Endothelial cell of umbilical vein (primary cell): ENCODE data around the gene PDLIM1. TPM values are rescaled to one million over a fixed set of nuclear protein-coding genes. Genes with fewer than 3 reads are reported as not detected.

Experiments used
- BruUV-seq: library from RNA; stranded (reverse); fragments of 400-500 nt; replicated peaks from 2 replicates; lab custom pipeline; 2021; lab: Mats Ljungman, UMichigan
- CTCF ChIA-PET: fragments of 300-600, 350-600 bp; sonication (Branson Sonifier 250); formaldehyde crosslinking; loops from one replicate; lab custom pipeline; 2021; ENCODE audit warnings: antibody characterized with exemption, inconsistent platforms; lab: Charles Lee
- POLR2A ChIA-PET: fragments of 300-600, 350-600 bp; sonication (Branson Sonifier 250); formaldehyde crosslinking; loops from one replicate; lab custom pipeline; 2021; ENCODE audit warnings: antibody characterized with exemption, inconsistent platforms; lab: Charles Lee
- DNase-seq: peaks from one replicate; pipeline ENCODE4 v3.0.0-alpha.2; 2011; ENCODE audit warnings: low read depth, low spot score
- FAIRE-seq: peaks from 2 replicates; lab custom pipeline; 2011; peaks lifted over from hg19 to GRCh38; lab: Jason Lieb, UNC
- H2AFZ ChIP-seq: 2 replicates; pipeline ENCODE4 v1.6.0; 2012; ENCODE audit warnings: low read depth, low read length, control low read depth, inconsistent platforms
- H3K27ac ChIP-seq: 2 replicates; pipeline ENCODE4 v1.5.1; 2011; ENCODE audit warnings: low read depth, mild to moderate bottlenecking, control low read depth, low read length, moderate library complexity; ENCODE audit not compliant: insufficient read depth
- H3K27me3 ChIP-seq, 2 experiments: 2 replicates each; pipeline versions ENCODE4 v1.6.0 to v1.6.1; 2011; ENCODE audit warnings: low read length in 2 of 2, mixed read lengths in 1 of 2; ENCODE audit not compliant: control insufficient read depth in 2 of 2, insufficient read depth in 2 of 2
- H3K36me3 ChIP-seq, 2 experiments: 2 replicates in 1 of 2; 3 replicates in 1 of 2; pipeline ENCODE4 v1.5.1; 2011; ENCODE audit warnings: low read length in 2 of 2, mild to moderate bottlenecking in 1 of 2, moderate library complexity in 1 of 2; ENCODE audit not compliant: control insufficient read depth in 2 of 2, insufficient read depth in 2 of 2; ENCODE audit errors: extremely low read depth in 1 of 2
- H3K4me1 ChIP-seq: 3 replicates; pipeline ENCODE4 v1.5.1; 2011; ENCODE audit warnings: mild to moderate bottlenecking, low read length; ENCODE audit not compliant: control insufficient read depth, insufficient read depth; ENCODE audit errors: extremely low read depth
- H3K4me2 ChIP-seq: 2 replicates; pipeline ENCODE4 v1.6.1; 2011; ENCODE audit warnings: low read length, control low read depth, mixed read lengths; ENCODE audit not compliant: insufficient read depth
- H3K4me3 ChIP-seq, 3 experiments: fragments of 200-600 bp in 1 of 3; sonication (generic), shearing (Covaris generic) in 1 of 3; replicated peaks in 1 of 3; 2 replicates each; pipeline ENCODE4 v1.5.1; 2011 to 2016; ENCODE audit warnings: control low read depth in 3 of 3, low read length in 3 of 3, mild to moderate bottlenecking in 2 of 3, inconsistent platforms in 1 of 3, low read depth in 1 of 3, moderate library complexity in 1 of 3; ENCODE audit not compliant: insufficient read depth in 1 of 3
- H3K79me2 ChIP-seq: 2 replicates; pipeline ENCODE4 v1.6.0; 2012; ENCODE audit warnings: low read length, inconsistent platforms; ENCODE audit not compliant: control insufficient read depth, insufficient read depth
- H3K9ac ChIP-seq: replicated peaks from 2 replicates; pipeline ENCODE3; 2011; ENCODE audit warnings: low read length, control low read depth; ENCODE audit not compliant: insufficient read depth; ENCODE audit errors: extremely low read depth
- H3K9me1 ChIP-seq: replicated peaks from 3 replicates; pipeline ENCODE4 v1.6.0; 2011; ENCODE audit warnings: mild to moderate bottlenecking, low read length; ENCODE audit not compliant: control insufficient read depth, insufficient read depth; ENCODE audit errors: extremely low read depth
- H3K9me3 ChIP-seq: replicated peaks from 2 replicates; pipeline ENCODE4 v1.5.1; 2012; ENCODE audit warnings: low read length, inconsistent platforms; ENCODE audit not compliant: control insufficient read depth, insufficient read depth
- H4K20me1 ChIP-seq: replicated peaks from 2 replicates; pipeline ENCODE3; 2011; ENCODE audit warnings: mild to moderate bottlenecking, low read length; ENCODE audit not compliant: control insufficient read depth, insufficient read depth; ENCODE audit errors: extremely low read depth
- CTCF ChIP-seq, 2 donors: IDR thresholded peaks; 1 replicate in 1 of 2; 2 replicates in 1 of 2; pipeline ENCODE4 v1.5.1; 2011; ENCODE audit warnings: low read length in 2 of 2, mild to moderate bottlenecking in 2 of 2, moderate library complexity in 2 of 2, control low read depth in 1 of 2, inconsistent platforms in 1 of 2, low read depth in 1 of 2; ENCODE audit not compliant: insufficient read depth in 1 of 2; ENCODE audit errors: extremely low read depth in 1 of 2
- EZH2 ChIP-seq: IDR thresholded peaks from 2 replicates; pipeline ENCODE4 v1.6.1; 2012; ENCODE audit warnings: borderline replicate concordance, low read depth, mild to moderate bottlenecking, moderate library complexity, low read length, inconsistent platforms; ENCODE audit not compliant: severe bottlenecking
- FOS ChIP-seq: IDR thresholded peaks from 2 replicates; pipeline ENCODE4 v1.6.1; 2011; ENCODE audit warnings: mild to moderate bottlenecking, low read length, moderate library complexity, borderline replicate concordance; ENCODE audit not compliant: insufficient read depth
- GATA2 ChIP-seq: IDR thresholded peaks from 2 replicates; pipeline ENCODE4 v1.7.0; 2011; ENCODE audit warnings: low read depth, mild to moderate bottlenecking, moderate library complexity, mixed read lengths, low read length; ENCODE audit not compliant: insufficient read length, insufficient read depth
- JUN ChIP-seq: IDR thresholded peaks from 2 replicates; pipeline ENCODE4 v1.6.1; 2011; ENCODE audit warnings: borderline replicate concordance, low read depth; ENCODE audit not compliant: insufficient read length, insufficient read depth
- MAX ChIP-seq: IDR thresholded peaks from 2 replicates; pipeline ENCODE4 v1.6.1; 2011; ENCODE audit not compliant: insufficient read depth, insufficient read length
- MYC ChIP-seq: IDR thresholded peaks from one replicate; pipeline ENCODE4 v1.6.1; 2011; ENCODE audit warnings: mild to moderate bottlenecking, low read depth, low read length
- POLR2A ChIP-seq: IDR thresholded peaks from 2 replicates; pipeline ENCODE4 v1.6.1; 2012; ENCODE audit warnings: low read depth, mild to moderate bottlenecking, control low read depth, low read length
- POLR2AphosphoS5 ChIP-seq: IDR thresholded peaks from 2 replicates; pipeline ENCODE4 v1.6.1; 2012; ENCODE audit warnings: low read depth, mild to moderate bottlenecking, control low read depth, low read length, moderate library complexity; ENCODE audit not compliant: insufficient read depth
- dilution Hi-C: fragments of 300-500 bp; cut with MboI; formaldehyde crosslinking; loops from one replicate; pipeline ENCODE4 v1.15.0; 2019; ENCODE audit warnings: low sequenced_read_pairs; ENCODE audit not compliant: extremely low pct_ligation_motif_present
- intact Hi-C: fragments of 100-400 bp; cut with micrococcal nuclease; formaldehyde crosslinking; loops from one replicate; pipeline ENCODE4 v1.10.0; 2022
- polyA plus RNA-seq, 4 experiments: library from polyadenylated mRNA; depleted of rRNA in 3 of 4; stranded (reverse) in 3 of 4; unstranded in 1 of 4; fragments of >200 nt; gene quantifications; 2 replicates each; pipeline versions ENCODE4 v1.2.1 to v1.2.3, GENCODE V29; 2011 to 2012; ENCODE audit warnings: missing spikeins in 1 of 4
- total RNA-seq: library from RNA; stranded (reverse); gene quantifications from 2 replicates; pipeline ENCODE4 v1.2.3, GENCODE V29; 2021

Gene PDLIM1
- total and polyA plus RNA-seq, 2 donors (not counting 3 experiments of a cell fraction or from before 2014, with no cell fraction given) = 91.1 to 122 TPM

- Histone ChIP-seq H3K4me1 (peaks cover 15% of the 10 kb centered on the region), H3K27ac (no peak overlapping the region), H2AFZ (no peak overlapping the region), H4K20me1 (no peaks in the 10 kb centered on the region), H3K9ac (no peak overlapping the region), H3K27me3 (no peaks in the 10 kb centered on the region), H3K9me1 (no peaks in the 10 kb centered on the region), H3K4me2 (no peak overlapping the region), H3K4me3 (no peak overlapping the region), H3K79me2 (no peaks in the 10 kb centered on the region), H3K36me3 (no peaks in the 10 kb centered on the region), H3K9me3 (no peaks in the 10 kb centered on the region)
- dilution Hi-C loops (no loop called here), intact Hi-C loops (no loop called here)
- ChIA-PET CTCF (no interaction called here), POLR2A (no interaction called here)
- no peak for DNase-seq
- BruUV-seq = no TSS peak
- TF ChIP-seq POLR2A = no peak
- TF ChIP-seq MAX = no peak
- TF ChIP-seq GATA2 = no peak
- no peak for TF ChIP-seq EZH2
- TF ChIP-seq CTCF (IDR thresholded peaks at IDR 0.05; ENCODE audit: extremely low read depth in 1 of 2, insufficient read depth in 1 of 2, low read depth in 1 of 2, low read length in 2 of 2) = no peak
- TF ChIP-seq POLR2AphosphoS5 = no peak
- TF ChIP-seq FOS = no peak
- TF ChIP-seq JUN = no peak
- no peak for TF ChIP-seq MYC
- FAIRE-seq = no peak
Observed at GRCh38 chr10:95306318-95306650, 15.5 kb upstream of the PDLIM1 start.
